A172 (cell line): ENCODE data around the gene MOGAT2. TPM values are rescaled to one million over a fixed set of nuclear protein-coding genes. Genes with fewer than 3 reads are reported as not detected.

Source experiments
- DNase-seq: peaks from one replicate; pipeline ENCODE4 v3.0.0-alpha.2; 2015; ENCODE audit warnings: low spot score
- total RNA-seq: library from RNA; depleted of rRNA; stranded (reverse); fragments of >200 nt; shearing (Covaris generic); gene quantifications from 2 replicates; pipeline ENCODE4 v1.2.3, GENCODE V29; 2014; rRNA removed

Gene MOGAT2
- total RNA-seq, 1 experiment from 2014 or later = 0.07 TPM

DNA sequence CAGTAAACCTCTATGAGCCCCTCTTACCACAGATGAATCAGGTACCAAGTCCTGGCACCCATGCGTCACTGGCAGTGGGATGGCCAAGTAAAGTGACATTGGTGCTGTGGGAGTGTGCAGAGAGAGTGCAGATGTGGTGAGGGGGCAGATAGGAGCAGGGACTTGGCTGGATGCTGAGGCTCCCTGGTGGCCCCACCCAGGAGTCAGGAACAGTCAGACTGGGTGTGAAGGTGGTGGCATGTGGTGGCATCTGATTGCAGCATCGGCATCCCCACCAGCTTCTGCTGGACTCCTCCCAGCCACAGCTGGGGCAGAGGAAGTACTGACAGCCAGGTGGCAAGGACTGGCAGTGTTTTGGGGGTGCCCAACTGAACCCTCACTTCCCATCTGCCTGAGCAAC, 62.3 kb downstream of the MOGAT2 start:
- no peak for DNase-seq

DNA sequence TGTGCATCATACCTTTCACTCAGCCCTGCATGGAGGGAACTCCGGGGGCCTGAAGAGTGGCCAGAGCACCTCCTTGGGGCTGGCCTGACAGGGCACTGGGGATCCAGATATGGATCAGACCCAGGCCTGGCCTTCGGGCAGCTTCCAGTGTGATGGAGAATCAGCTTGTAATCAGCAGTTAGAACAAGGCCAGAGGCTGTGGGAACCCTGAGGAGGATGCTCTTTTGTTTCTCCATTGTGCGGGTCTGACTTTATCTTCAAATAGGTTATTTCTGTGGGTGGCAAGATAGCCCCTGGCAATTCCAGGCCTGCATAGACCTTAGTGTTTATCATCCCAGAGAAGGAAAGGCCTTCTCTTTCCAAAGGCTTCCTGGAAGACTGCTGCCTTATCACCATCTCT, 63.2 kb downstream of the MOGAT2 start:
- DNase-seq = no peak

DNA sequence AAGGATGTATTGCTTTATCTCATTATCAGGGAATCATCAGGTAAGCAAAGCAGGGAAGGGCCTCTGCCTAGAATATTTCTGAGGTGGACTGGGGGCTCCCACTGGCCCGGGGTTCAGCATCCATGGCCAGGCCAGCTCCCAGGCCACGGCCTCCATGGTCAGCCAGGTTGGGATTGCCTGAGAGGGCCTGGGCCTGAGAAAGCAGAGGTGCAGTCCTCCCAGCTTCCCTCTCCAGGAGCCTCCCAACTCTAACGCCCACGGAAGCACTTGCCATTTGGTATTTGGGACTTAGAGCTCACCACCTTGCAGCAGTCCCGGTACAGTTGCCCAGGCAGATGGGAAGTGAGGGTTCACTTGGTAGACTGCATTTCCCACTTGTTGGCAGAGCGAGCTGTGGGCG, 63.7 kb downstream of the MOGAT2 start:
- DNase-seq = no peak

DNA sequence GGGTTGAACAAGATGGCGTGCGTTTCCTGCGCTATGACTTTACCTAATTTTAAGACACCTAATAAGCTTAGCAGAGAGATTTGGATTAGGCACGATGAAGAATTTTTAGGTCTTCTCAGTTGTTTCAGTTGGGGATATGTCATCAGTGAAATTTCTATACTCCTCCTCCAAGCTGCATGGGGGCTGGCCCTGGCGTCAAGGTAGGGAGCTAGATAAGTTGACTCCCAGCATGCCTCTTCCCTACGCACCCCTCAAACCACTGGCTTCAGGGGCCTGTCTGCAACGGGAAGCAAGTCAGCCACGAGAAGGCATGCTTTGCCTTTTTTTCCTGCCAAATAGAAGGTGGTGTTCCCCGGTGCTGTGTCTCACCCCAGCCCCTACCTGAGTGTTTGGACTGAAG, 64.2 kb downstream of the MOGAT2 start:
- DNase-seq = no peak

Other genes starting within 250 kb of the MOGAT2 start
- 33.7 and 49.4 TPM in 2 replicates for gene GDPD5, start 191.9 kb upstream of the MOGAT2 start, total RNA-seq
- 387 and 394 TPM in 2 replicates for gene SERPINH1, start 155.6 kb upstream of the MOGAT2 start, total RNA-seq
- 8.9 and 10.6 TPM in 2 replicates for gene MAP6, start 48.8 kb upstream of the MOGAT2 start, total RNA-seq
- gene DGAT2, start 50.9 kb downstream of the MOGAT2 start, total RNA-seq = 15.2 and 15.9 TPM in 2 replicates
- gene UVRAG, start 97.4 kb downstream of the MOGAT2 start, total RNA-seq = 19.3 and 21.8 TPM in 2 replicates